HEK293T (cell line): ENCODE data around the gene CTNNA2.

ENCODE experiments used
- CTCF ChIA-PET: fragments of 350-600 bp; formaldehyde crosslinking; extraction: SDS; loops from one replicate; lab custom pipeline; 2021; ENCODE audit warnings: antibody characterized with exemption, inconsistent platforms; lab: Yijun Ruan, JAX
- POLR2A ChIA-PET: fragments of 350-600 bp; formaldehyde crosslinking; extraction: SDS; loops from one replicate; lab custom pipeline; 2020; ENCODE audit warnings: antibody characterized with exemption, inconsistent platforms; lab: Yijun Ruan, JAX
- DNase-seq: peaks from one replicate; pipeline ENCODE4 v3.0.0; 2012; ENCODE audit warnings: mixed read lengths; ENCODE audit errors: extremely low spot score
- ARNT ChIP-seq: fragments of 450-650 bp; IDR thresholded peaks from 2 replicates; pipeline ENCODE4 v1.6.1; 2017; ENCODE audit warnings: mild to moderate bottlenecking
- BHLHE40 ChIP-seq: fragments of 450-650 bp; IDR thresholded peaks from 2 replicates; pipeline ENCODE4 v1.6.1; 2016; ENCODE audit warnings: mild to moderate bottlenecking, moderate library complexity, borderline replicate concordance
- CTBP1 ChIP-seq: fragments of 450-650 bp; IDR thresholded peaks from 2 replicates; pipeline ENCODE4 v1.6.1; 2016; ENCODE audit warnings: borderline replicate concordance
- ELF4 ChIP-seq: fragments of 450-650 bp; IDR thresholded peaks from 2 replicates; pipeline ENCODE4 v1.6.1; 2017; ENCODE audit warnings: antibody characterized with exemption
- FOXA1 ChIP-seq: fragments of 450-650 bp; IDR thresholded peaks from 2 replicates; pipeline ENCODE4 v1.6.1; 2016; ENCODE audit warnings: mild to moderate bottlenecking
- FOXK2 ChIP-seq: fragments of 450-650 bp; IDR thresholded peaks from 2 replicates; pipeline ENCODE4 v1.6.1; 2016; ENCODE audit warnings: mild to moderate bottlenecking
- FOXM1 ChIP-seq: fragments of 450-650 bp; IDR thresholded peaks from 2 replicates; pipeline ENCODE4 v1.6.1; 2017; ENCODE audit warnings: mild to moderate bottlenecking, borderline replicate concordance
- HDGF ChIP-seq: fragments of 450-650 bp; IDR thresholded peaks from 2 replicates; pipeline ENCODE4 v1.6.1; 2017; ENCODE audit warnings: antibody characterized with exemption, borderline replicate concordance
- L3MBTL2 ChIP-seq: fragments of 450-650 bp; conservative IDR thresholded peaks from 2 replicates; pipeline ENCODE4 v1.6.1; 2016; ENCODE audit warnings: mild to moderate bottlenecking
- LEF1 ChIP-seq: fragments of 450-650 bp; IDR thresholded peaks from 2 replicates; pipeline ENCODE4 v1.6.1; 2017; ENCODE audit warnings: mild to moderate bottlenecking, borderline replicate concordance
- NFRKB ChIP-seq: fragments of 450-650 bp; IDR thresholded peaks from 2 replicates; pipeline ENCODE4 v1.6.1; 2016; ENCODE audit warnings: mild to moderate bottlenecking, moderate library complexity
- SP1 ChIP-seq: fragments of 450-650 bp; IDR thresholded peaks from 2 replicates; pipeline ENCODE4 v1.6.1; 2017
- SUZ12 ChIP-seq: fragments of 450-650 bp; IDR thresholded peaks from 2 replicates; pipeline ENCODE4 v1.6.1; 2016; ENCODE audit warnings: mild to moderate bottlenecking
- TARDBP ChIP-seq: fragments of 450-650 bp; IDR thresholded peaks from 2 replicates; pipeline ENCODE4 v1.6.1; 2016
- ZNF384 ChIP-seq: fragments of 450-650 bp; IDR thresholded peaks from 2 replicates; pipeline ENCODE4 v1.6.1; 2016
- TF ChIP-seq, protein P1 (sequence below): fragments of 450-650 bp; IDR thresholded peaks from 2 replicates; pipeline ENCODE4 v1.6.1; 2016

Gene CTNNA2

DNA sequence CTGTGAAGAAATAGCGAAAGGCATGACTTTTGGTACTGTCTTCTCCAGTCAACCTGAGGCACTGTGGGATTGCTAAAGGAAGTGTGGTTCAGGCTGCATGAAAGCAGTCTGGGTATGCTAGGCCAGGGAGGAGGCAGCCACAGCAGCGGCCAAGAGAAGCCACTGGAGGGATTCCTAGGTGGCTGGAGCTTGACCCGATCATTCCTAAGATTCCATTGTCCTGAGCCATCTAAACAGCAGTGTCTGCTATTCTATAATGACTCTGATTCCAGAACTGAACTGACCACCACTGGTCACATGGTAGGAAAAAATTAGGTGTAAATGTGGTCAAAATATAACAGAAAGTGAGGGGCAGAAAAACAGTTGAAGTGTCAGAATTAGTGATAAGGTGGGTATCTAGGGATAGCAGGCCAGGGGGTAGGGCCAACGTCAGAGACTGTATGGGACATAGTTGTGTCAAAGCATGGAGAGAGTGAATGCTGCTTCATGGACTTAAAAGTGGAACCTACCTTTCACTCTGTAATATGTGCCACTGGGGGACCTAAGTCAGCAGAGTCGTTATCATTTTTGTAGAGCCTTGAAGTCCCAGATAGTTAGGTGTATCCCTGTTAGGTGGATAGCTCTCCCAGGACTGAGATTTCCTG is 204.6 kb downstream of the CTNNA2 start:
- TF ChIP-seq SP1: no peak
- DNase-seq: no peak
- ChIA-PET CTCF (no interaction called here), POLR2A (no interaction called here)

DNA sequence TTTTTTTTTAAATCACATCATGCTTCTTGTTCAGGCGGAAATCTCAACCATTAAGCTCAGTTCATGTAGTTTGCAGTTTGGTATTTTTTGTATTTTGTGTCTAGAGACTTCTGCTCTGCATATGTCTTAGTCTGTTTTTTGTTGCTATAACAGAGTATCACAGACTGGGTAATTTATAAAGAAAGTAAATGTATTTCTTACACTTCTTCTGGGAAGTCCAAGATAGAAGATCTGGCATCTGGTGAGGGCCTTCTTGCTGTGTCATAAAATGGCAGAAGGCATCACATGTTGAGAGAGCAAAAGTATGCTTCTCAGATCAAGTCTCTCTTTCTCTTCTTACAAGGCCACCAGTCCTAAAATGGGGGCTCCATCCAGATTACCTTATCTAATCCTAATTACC is 208.2 kb downstream of the CTNNA2 start:
- POLR2A ChIA-PET: no interaction called here
- CTCF ChIA-PET: no interaction called here
- DNase-seq: no peak
- TF ChIP-seq BHLHE40 (no peak), FOXK2 (no peak), CTBP1 (no peak), L3MBTL2 (no peak), FOXA1 (no peak), ARNT (no peak), HDGF (no peak), FOXM1 (no peak), NFRKB (no peak), ELF4 (no peak), TARDBP (no peak), LEF1 (no peak), SP1 (no peak), SUZ12 (no peak), ZNF384 (no peak)
- TF ChIP-seq, protein P1, sequence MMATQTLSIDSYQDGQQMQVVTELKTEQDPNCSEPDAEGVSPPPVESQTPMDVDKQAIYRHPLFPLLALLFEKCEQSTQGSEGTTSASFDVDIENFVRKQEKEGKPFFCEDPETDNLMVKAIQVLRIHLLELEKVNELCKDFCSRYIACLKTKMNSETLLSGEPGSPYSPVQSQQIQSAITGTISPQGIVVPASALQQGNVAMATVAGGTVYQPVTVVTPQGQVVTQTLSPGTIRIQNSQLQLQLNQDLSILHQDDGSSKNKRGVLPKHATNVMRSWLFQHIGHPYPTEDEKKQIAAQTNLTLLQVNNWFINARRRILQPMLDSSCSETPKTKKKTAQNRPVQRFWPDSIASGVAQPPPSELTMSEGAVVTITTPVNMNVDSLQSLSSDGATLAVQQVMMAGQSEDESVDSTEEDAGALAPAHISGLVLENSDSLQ: no peak

DNA sequence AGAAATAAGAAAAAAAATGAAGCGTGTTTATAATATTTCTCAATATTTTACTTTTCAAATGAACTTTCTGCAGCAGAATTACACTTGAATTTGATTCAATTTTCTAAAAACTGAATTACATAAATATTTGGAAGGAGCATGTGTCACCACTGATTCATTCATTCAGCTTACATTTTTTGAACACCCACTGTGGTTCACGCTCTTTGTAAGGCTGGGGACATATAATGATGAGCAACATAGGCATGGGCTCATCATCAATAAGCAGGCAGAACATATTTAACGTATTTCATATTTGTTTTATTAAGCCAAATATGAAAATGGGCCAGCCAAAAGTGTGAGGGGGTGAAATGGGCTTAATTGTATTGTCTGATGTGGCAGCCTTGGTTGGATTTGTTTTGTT is 209.1 kb downstream of the CTNNA2 start:
- no peak for TF ChIP-seq NFRKB
- no peak for TF ChIP-seq ELF4
- no peak for TF ChIP-seq L3MBTL2
- TF ChIP-seq HDGF: no peak
- no peak for TF ChIP-seq ZNF384
- TF ChIP-seq FOXK2: no peak
- TF ChIP-seq SP1: no peak
- TF ChIP-seq TARDBP: no peak
- TF ChIP-seq ARNT: no peak
- TF ChIP-seq FOXM1: no peak
- TF ChIP-seq CTBP1: no peak
- no peak for TF ChIP-seq FOXA1
- TF ChIP-seq BHLHE40: no peak
- ChIA-PET CTCF (no interaction called here), POLR2A (no interaction called here)
- no peak for DNase-seq

DNA sequence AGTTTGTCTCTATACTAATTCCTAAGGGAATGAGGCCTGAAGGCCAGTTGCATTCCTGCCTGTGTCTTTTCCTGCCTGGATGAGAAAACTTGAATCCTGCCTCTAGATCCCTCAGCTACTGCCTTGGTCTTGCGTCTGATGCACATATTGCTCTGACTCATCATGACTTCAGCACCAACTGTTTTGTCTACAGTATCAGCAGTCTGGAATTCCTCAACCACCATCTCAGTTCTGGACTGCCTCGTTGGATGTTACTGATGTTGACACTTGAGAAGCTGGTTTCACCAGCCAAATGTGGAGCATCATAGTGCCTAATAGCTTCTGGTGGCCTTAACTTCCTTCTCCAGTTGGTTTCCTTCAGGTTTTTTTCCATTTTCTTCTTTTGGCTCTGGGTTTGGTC is 211.0 kb downstream of the CTNNA2 start:
- CTCF ChIA-PET: no interaction called here
- TF ChIP-seq BHLHE40: no peak
- TF ChIP-seq, protein P1: no peak
- TF ChIP-seq HDGF: no peak
- TF ChIP-seq SP1: no peak
- TF ChIP-seq FOXK2: no peak
- TF ChIP-seq ARNT: no peak
- no peak for TF ChIP-seq L3MBTL2
- no peak for TF ChIP-seq TARDBP
- no peak for TF ChIP-seq FOXM1
- no peak for TF ChIP-seq CTBP1
- no peak for TF ChIP-seq NFRKB
- no peak for TF ChIP-seq SUZ12
- no peak for TF ChIP-seq ELF4
- POLR2A ChIA-PET: no interaction called here
- DNase-seq: no peak

DNA sequence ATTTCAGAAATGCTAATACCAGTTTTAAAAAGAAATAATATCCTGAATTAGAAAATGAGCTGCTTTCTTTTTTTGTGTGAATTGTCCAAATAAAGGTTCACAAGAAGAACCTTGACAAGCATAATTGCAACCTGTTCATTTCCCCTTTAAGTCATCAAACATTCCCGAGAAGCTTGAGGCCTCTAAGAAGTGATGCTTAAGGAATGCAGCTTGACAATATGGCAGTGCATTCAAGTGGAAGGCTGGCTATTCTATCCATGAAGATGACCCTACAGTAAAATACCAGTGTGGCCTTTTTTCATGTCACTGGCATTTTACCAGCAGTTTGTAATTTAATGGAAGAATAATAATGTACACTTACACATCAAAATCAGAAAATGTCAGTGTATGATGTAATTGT is 216.7 kb downstream of the CTNNA2 start:
- ChIA-PET POLR2A (no interaction called here), CTCF (no interaction called here)
- TF ChIP-seq HDGF (no peak), FOXK2 (no peak), CTBP1 (no peak), L3MBTL2 (no peak), ELF4 (no peak), NFRKB (no peak), SP1 (no peak)
- DNase-seq: no peak

DNA sequence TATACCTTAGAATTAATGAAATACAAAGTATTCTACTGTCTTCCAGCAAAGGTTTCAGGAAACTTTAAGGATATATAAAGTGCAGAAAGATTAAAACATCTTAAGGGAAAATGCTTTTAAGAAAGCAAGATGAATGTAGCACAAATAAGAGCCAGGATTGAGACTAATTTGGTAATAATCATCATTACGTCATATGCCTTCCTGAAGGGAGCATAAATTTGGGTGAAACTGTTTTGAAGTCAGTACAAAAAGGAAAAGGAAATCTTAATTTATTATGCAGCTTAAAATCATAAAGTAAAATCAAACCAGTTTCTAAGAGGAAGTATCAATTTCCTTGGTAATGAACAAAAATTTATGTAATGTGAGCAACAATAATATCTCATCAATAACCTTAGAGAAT is 221.7 kb downstream of the CTNNA2 start:
- POLR2A ChIA-PET: no interaction called here
- CTCF ChIA-PET: no interaction called here
- TF ChIP-seq FOXA1: no peak
- TF ChIP-seq FOXK2: no peak
- no peak for TF ChIP-seq ZNF384
- TF ChIP-seq ELF4: no peak
- no peak for TF ChIP-seq BHLHE40
- no peak for TF ChIP-seq LEF1
- TF ChIP-seq, protein P1: no peak
- TF ChIP-seq TARDBP: no peak
- TF ChIP-seq L3MBTL2: no peak
- no peak for TF ChIP-seq HDGF
- no peak for TF ChIP-seq SUZ12
- TF ChIP-seq NFRKB: no peak
- TF ChIP-seq CTBP1: no peak
- TF ChIP-seq FOXM1: no peak
- TF ChIP-seq SP1: no peak
- TF ChIP-seq ARNT: no peak
- DNase-seq: no peak
